Neural cell (in vitro differentiated cells): Measurements from ENCODE around the gene TMEFF2. TPM values are rescaled to one million over a fixed set of nuclear protein-coding genes. Genes with fewer than 3 reads are reported as not detected.

Experiments used
- H2AFZ ChIP-seq: fragments of 200-600, 300-800 bp; sonication (generic), shearing (Covaris generic); 2 replicates; pipeline ENCODE4 v1.6.0; 2014; ENCODE audit warnings: low read depth, mild to moderate bottlenecking, antibody characterized with exemption, low read length, moderate library complexity
- H3F3A ChIP-seq: fragments of 200-600 bp; shearing (Covaris generic); 2 replicates; pipeline ENCODE4 v1.6.1; 2016; ENCODE audit warnings: mild to moderate bottlenecking, moderate library complexity, mixed read lengths, antibody characterized with exemption, low read length; ENCODE audit not compliant: insufficient read depth, poor library complexity, severe bottlenecking
- H3K27ac ChIP-seq: fragments of 200-600, 300-800 bp; sonication (generic), shearing (Covaris generic); 2 replicates; pipeline ENCODE4 v1.5.1; 2014; ENCODE audit warnings: mild to moderate bottlenecking, low read length, moderate library complexity
- H3K27me3 ChIP-seq: fragments of 300-800, 200-600 bp; sonication (generic), shearing (Covaris generic); 2 replicates; pipeline ENCODE4 v1.6.0; 2014; ENCODE audit warnings: mild to moderate bottlenecking, low read depth, low read length, moderate library complexity; ENCODE audit not compliant: insufficient read depth
- H3K36me3 ChIP-seq: fragments of 300-800, 200-600 bp; sonication (generic), shearing (Covaris generic); 2 replicates; pipeline ENCODE4 v1.5.1; 2014; ENCODE audit warnings: mild to moderate bottlenecking, antibody characterized with exemption, low read length, moderate library complexity; ENCODE audit not compliant: insufficient read depth
- H3K4me2 ChIP-seq: fragments of 300-800, 200-600 bp; sonication (generic), shearing (Covaris generic); 2 replicates; pipeline ENCODE4 v1.6.0; 2014; ENCODE audit warnings: mild to moderate bottlenecking, low read length
- H3K4me3 ChIP-seq: fragments of 300-800, 200-600 bp; sonication (generic), shearing (Covaris generic); 2 replicates; pipeline ENCODE4 v1.5.1; 2014; ENCODE audit warnings: mild to moderate bottlenecking, low read length, moderate library complexity
- H3K79me2 ChIP-seq: fragments of 200-600 bp; shearing (Covaris generic); replicated peaks from 2 replicates; pipeline ENCODE4 v1.6.0; 2014; ENCODE audit warnings: mild to moderate bottlenecking, low read length, moderate library complexity; ENCODE audit not compliant: insufficient read depth
- H3K9ac ChIP-seq: fragments of 300-800, 200-600 bp; sonication (generic), shearing (Covaris generic); 2 replicates; pipeline ENCODE4 v1.6.1; 2016; ENCODE audit warnings: mild to moderate bottlenecking, low read length, mixed read lengths
- H3K9me2 ChIP-seq: fragments of 200-600 bp; shearing (Covaris generic); 2 replicates; pipeline ENCODE4 v1.6.1; 2016; ENCODE audit warnings: mild to moderate bottlenecking, low read length, mixed read lengths; ENCODE audit not compliant: insufficient read depth
- H3K9me3 ChIP-seq: fragments of 200-600, 300-800 bp; sonication (generic), shearing (Covaris generic); 2 replicates; pipeline ENCODE4 v1.6.1; 2016; ENCODE audit warnings: mild to moderate bottlenecking, mixed run types, low read length, moderate library complexity, mixed read lengths
- H4K20me1 ChIP-seq: fragments of 200-600 bp; shearing (Covaris generic); 2 replicates; pipeline ENCODE4 v1.6.1; 2016; ENCODE audit warnings: mild to moderate bottlenecking, mixed run types; ENCODE audit not compliant: insufficient read depth
- CTCF ChIP-seq: fragments of 450-650 bp; IDR thresholded peaks from 2 replicates; pipeline ENCODE4 v1.5.1; 2014; ENCODE audit warnings: antibody characterized with exemption, mild to moderate bottlenecking, moderate library complexity; ENCODE audit not compliant: poor library complexity, severe bottlenecking
- EP300 ChIP-seq: fragments of 450-650 bp; conservative IDR thresholded peaks from 2 replicates; pipeline ENCODE4 v1.6.1; 2014; ENCODE audit warnings: antibody characterized with exemption, mild to moderate bottlenecking, moderate library complexity; ENCODE audit not compliant: poor library complexity, severe bottlenecking
- EZH2 ChIP-seq: fragments of 200-600, 300-800 bp; shearing (Covaris generic), sonication (generic); IDR thresholded peaks from 2 replicates; pipeline ENCODE4 v1.6.1; 2014; ENCODE audit warnings: antibody characterized with exemption, low read length, borderline replicate concordance, mild to moderate bottlenecking; ENCODE audit not compliant: insufficient read depth, poor library complexity, severe bottlenecking
- MXI1 ChIP-seq: fragments of 450-650 bp; conservative IDR thresholded peaks from 2 replicates; pipeline ENCODE4 v1.6.1; 2014; ENCODE audit warnings: antibody characterized with exemption, mild to moderate bottlenecking; ENCODE audit not compliant: poor library complexity, severe bottlenecking
- POLR2AphosphoS5 ChIP-seq: IDR thresholded peaks from 2 replicates; pipeline ENCODE4 v1.6.1; 2012
- RAD21 ChIP-seq: fragments of 450-650 bp; conservative IDR thresholded peaks from 2 replicates; pipeline ENCODE4 v1.6.1; 2014; ENCODE audit warnings: antibody characterized with exemption, mild to moderate bottlenecking, moderate library complexity
- REST ChIP-seq: IDR thresholded peaks from 2 replicates; pipeline ENCODE4 v1.6.1; 2012; ENCODE audit warnings: borderline replicate concordance
- SMC3 ChIP-seq: fragments of 450-650 bp; conservative IDR thresholded peaks from 2 replicates; pipeline ENCODE4 v1.6.1; 2014; ENCODE audit warnings: antibody characterized with exemption, mild to moderate bottlenecking, moderate library complexity; ENCODE audit not compliant: poor library complexity
- TAF1 ChIP-seq: IDR thresholded peaks from 2 replicates; pipeline ENCODE4 v1.6.1; 2012; ENCODE audit warnings: low read depth
- polyA plus RNA-seq: library from polyadenylated mRNA; depleted of rRNA; stranded (reverse); fragments of >200 nt; gene quantifications from 2 replicates; pipeline ENCODE4 v1.2.3, GENCODE V29; 2014

The TMEFF2 gene
- polyA plus RNA-seq, 1 donor from 2014 or later, result 24.6 TPM

GRCh38 chr2:192004188-192004963 is 190.4 kb downstream of the TMEFF2 start:
- no peaks in the 10 kb centered on the region for H4K20me1 ChIP-seq
- no peaks in the 10 kb centered on the region for H3K79me2 ChIP-seq
- H3F3A ChIP-seq, result no peaks in the 10 kb centered on the region
- peak overlapping the region; percentile 51 for H3K4me2 ChIP-seq
- no peaks in the 10 kb centered on the region for H3K36me3 ChIP-seq
- no peaks in the 10 kb centered on the region for H3K9me2 ChIP-seq
- peak overlapping the region; percentile 45 for H3K4me3 ChIP-seq
- no peaks in the 10 kb centered on the region for H3K27me3 ChIP-seq
- no peak overlapping the region for H3K9ac ChIP-seq
- H3K9me3 ChIP-seq, result no peaks in the 10 kb centered on the region
- no peak overlapping the region for H2AFZ ChIP-seq
- no peak for TF ChIP-seq MXI1
- TF ChIP-seq EZH2, result no peak
- no peak for TF ChIP-seq SMC3
- no peak for TF ChIP-seq CTCF
- TF ChIP-seq EP300, result no peak
- TF ChIP-seq REST, result no peak
- TF ChIP-seq RAD21, result no peak
- no peak for TF ChIP-seq POLR2AphosphoS5
- no peak for TF ChIP-seq TAF1
- H3K27ac ChIP-seq, result peak overlapping the region; percentile 65

GRCh38 chr2:192002418-192002817 is 192.3 kb downstream of the TMEFF2 start:
- Histone ChIP-seq H3K9me2 (no peaks in the 10 kb centered on the region), H3K9ac (no peak overlapping the region), H2AFZ (no peak overlapping the region), H3K9me3 (no peaks in the 10 kb centered on the region), H3K36me3 (no peaks in the 10 kb centered on the region), H3K4me3 (no peak overlapping the region), H3K27me3 (no peaks in the 10 kb centered on the region), H3K4me2 (no peak overlapping the region), H3F3A (no peaks in the 10 kb centered on the region), H3K79me2 (no peaks in the 10 kb centered on the region), H3K27ac (no peak overlapping the region), H4K20me1 (no peaks in the 10 kb centered on the region)
- TF ChIP-seq SMC3, result no peak
- TF ChIP-seq TAF1, result no peak
- no peak for TF ChIP-seq EP300
- no peak for TF ChIP-seq RAD21
- TF ChIP-seq EZH2, result no peak
- no peak for TF ChIP-seq MXI1
- TF ChIP-seq REST, result no peak
- TF ChIP-seq POLR2AphosphoS5, result no peak
- no peak for TF ChIP-seq CTCF
